Skeletal muscle cell (primary cell): ENCODE measurements around the gene DPH2.

Experiments used
- DNase-seq: peaks from one replicate; pipeline ENCODE4 v3.0.0-alpha.2; 2010; ENCODE audit warnings: low read depth
- H3K4me3 ChIP-seq: 2 replicates; pipeline ENCODE4 v1.5.1; 2011; ENCODE audit warnings: low read depth, mild to moderate bottlenecking, control low read depth, low read length, moderate library complexity

The DPH2 gene

GRCh38 chr1:43979528-43980254 is 9.9 kb downstream of the DPH2 start:
- DNase-seq, result no peak
- peak overlapping the region; percentile 60 for H3K4me3 ChIP-seq

- no peak for DNase-seq
- peak overlapping the region; percentile 60 for H3K4me3 ChIP-seq
Observed at GRCh38 chr1:43980255-43981134, 10.7 kb downstream of the DPH2 start.

- no peak overlapping the region for H3K4me3 ChIP-seq
- no peak for DNase-seq
Observed at GRCh38 chr1:43981135-43981491, 11.3 kb downstream of the DPH2 start.

- no peak overlapping the region for H3K4me3 ChIP-seq
- no peak for DNase-seq
Observed at GRCh38 chr1:43981636-43982035, 11.8 kb downstream of the DPH2 start.

GRCh38 chr1:43982241-43982640 is 12.4 kb downstream of the DPH2 start:
- DNase-seq, result no peak
- H3K4me3 ChIP-seq, result no peak overlapping the region

- no peak for DNase-seq
- no peak overlapping the region for H3K4me3 ChIP-seq
Observed at GRCh38 chr1:43982808-43983207, 13.0 kb downstream of the DPH2 start.

GRCh38 chr1:43983253-43983899 is 13.6 kb downstream of the DPH2 start:
- no peak for DNase-seq
- no peak overlapping the region for H3K4me3 ChIP-seq

- H3K4me3 ChIP-seq, result no peak overlapping the region
- DNase-seq, result no peak
Observed at GRCh38 chr1:43984855-43985254, 15.0 kb downstream of the DPH2 start.

- H3K4me3 ChIP-seq, result no peak overlapping the region
- DNase-seq, result no peak
Observed at GRCh38 chr1:43985984-43986595, 16.3 kb downstream of the DPH2 start.

- H3K4me3 ChIP-seq, result no peak overlapping the region
- no peak for DNase-seq
Observed at GRCh38 chr1:43986712-43987111, 16.9 kb downstream of the DPH2 start.

GRCh38 chr1:43987159-43987902 is 17.5 kb downstream of the DPH2 start:
- no peak overlapping the region for H3K4me3 ChIP-seq
- DNase-seq, result no peak

- no peak for DNase-seq
- H3K4me3 ChIP-seq, result peak overlapping the region; percentile 64
Observed at GRCh38 chr1:43990271-43991199, 20.7 kb downstream of the DPH2 start.

GRCh38 chr1:43991200-43991475 is 21.3 kb downstream of the DPH2 start:
- peak overlapping the region; percentile 64 for H3K4me3 ChIP-seq
- no peak for DNase-seq

- peak; percentile 27 for DNase-seq
- peak within 1 kb of the TSS; percentile 64 for H3K4me3 ChIP-seq
Observed at GRCh38 chr1:43991476-43992231, 21.8 kb downstream of the DPH2 start, which contains the start of gene CCDC24. Gene CCDC24, plus strand, starts transcription at chr1:43991599. Its CDS starts 280 bp downstream, at chr1:43991879.

- no peak for DNase-seq
- H3K4me3 ChIP-seq, result peak overlapping the region; percentile 64
Observed at GRCh38 chr1:43992232-43992995, 22.6 kb downstream of the DPH2 start.

- H3K4me3 ChIP-seq, result no peak overlapping the region
- no peak for DNase-seq
Observed at GRCh38 chr1:43993206-43993914, 23.6 kb downstream of the DPH2 start.
